Stimulated activated CD8-positive, alpha-beta memory T cell treated with anti-CD3 and anti-CD28 coated beads, Interleukin-7, amount 100 ng/mL, for 48 hours (primary cell): Measurements from ENCODE around the gene ASTN2.

Experiments
- DNase-seq, 2 donors: peaks; one replicate each; pipeline ENCODE4 v3.0.0-alpha.2; 2020; ENCODE audit warnings: low read depth in 1 of 2; ENCODE audit errors: extremely low read depth in 1 of 2

ASTN2 gene

GRCh38 chr9:116774421-116775180 is 640.3 kb downstream of the ASTN2 start:
- DNase-seq = no peak

- no peak for DNase-seq
These were observed 647.6 kb downstream of the ASTN2 start for GRCh38 chr9:116767219-116767618.

- no peak for DNase-seq
These were observed 649.8 kb downstream of the ASTN2 start for GRCh38 chr9:116765011-116765410.

- no peak for DNase-seq
These were observed 651.1 kb downstream of the ASTN2 start for GRCh38 chr9:116763770-116764169.

- no peak for DNase-seq
These were observed 654.2 kb downstream of the ASTN2 start for GRCh38 chr9:116760636-116761035.

GRCh38 chr9:116757030-116757429 is 657.8 kb downstream of the ASTN2 start:
- DNase-seq = no peak

- DNase-seq = no peak
These were observed 661.5 kb downstream of the ASTN2 start for GRCh38 chr9:116753389-116753788.

- no peak for DNase-seq
These were observed 664.3 kb downstream of the ASTN2 start for GRCh38 chr9:116750510-116750909.

- DNase-seq = no peak
These were observed 665.1 kb downstream of the ASTN2 start for GRCh38 chr9:116749772-116750171.

- DNase-seq = no peak
These were observed 665.7 kb downstream of the ASTN2 start for GRCh38 chr9:116749176-116749575.

- no peak for DNase-seq
These were observed 673.1 kb downstream of the ASTN2 start for GRCh38 chr9:116741742-116742141.

GRCh38 chr9:116741086-116741740 is 673.6 kb downstream of the ASTN2 start:
- DNase-seq = no peak

GRCh38 chr9:116737152-116737546 is 677.7 kb downstream of the ASTN2 start:
- peak; percentile 23 to 32 for DNase-seq

- no peak for DNase-seq
These were observed 678.3 kb downstream of the ASTN2 start for GRCh38 chr9:116736399-116737151.

GRCh38 chr9:116733010-116733641 is 681.7 kb downstream of the ASTN2 start:
- DNase-seq = no peak

GRCh38 chr9:116726602-116727001 is 688.3 kb downstream of the ASTN2 start:
- no peak for DNase-seq

GRCh38 chr9:116724123-116724522 is 690.7 kb downstream of the ASTN2 start:
- no peak for DNase-seq

GRCh38 chr9:116721944-116722343 is 692.9 kb downstream of the ASTN2 start:
- DNase-seq = no peak

- DNase-seq = no peak
These were observed 693.4 kb downstream of the ASTN2 start for GRCh38 chr9:116721411-116721810.

GRCh38 chr9:116720111-116720510 is 694.7 kb downstream of the ASTN2 start:
- no peak for DNase-seq

GRCh38 chr9:116718111-116718510 is 696.7 kb downstream of the ASTN2 start:
- DNase-seq = no peak
